Brain microvascular endothelial cell (primary cell): ENCODE results near the gene BRSK2.

ENCODE experiments used
- DNase-seq: peaks from one replicate; pipeline ENCODE4 v3.0.0-alpha.2; 2020
- H3K27ac ChIP-seq: fragments of 250-450 bp; sonication (Bioruptor Pico); 2 replicates; pipeline ENCODE4 v1.5.1; 2020; ENCODE audit warnings: mild to moderate bottlenecking, moderate library complexity
- H3K27me3 ChIP-seq: fragments of 250-450 bp; sonication (Bioruptor Pico); replicated peaks from 2 replicates; pipeline ENCODE4 v1.5.1; 2020; ENCODE audit warnings: mild to moderate bottlenecking
- H3K36me3 ChIP-seq: fragments of 250-450 bp; sonication (Bioruptor Pico); replicated peaks from 2 replicates; pipeline ENCODE4 v1.5.1; 2020; ENCODE audit warnings: mild to moderate bottlenecking
- H3K4me3 ChIP-seq: 2 replicates; pipeline ENCODE4 v1.5.1; 2011; ENCODE audit warnings: low read depth, mild to moderate bottlenecking, control low read depth, low read length, moderate library complexity
- in situ Hi-C: cut with HindIII; loops from 2 replicates; pipeline ENCODE4 v1.10.0; 2017; ENCODE audit warnings: low sequenced_read_pairs, low pct_ligation_motif_present
- TF ChIP-seq, protein P1 (sequence below): IDR thresholded peaks from 2 replicates; pipeline ENCODE4 v1.5.1; 2011; ENCODE audit warnings: low read depth, mild to moderate bottlenecking, moderate library complexity, low read length, control low read depth, inconsistent platforms; ENCODE audit errors: missing control alignments

The BRSK2 gene

DNA sequence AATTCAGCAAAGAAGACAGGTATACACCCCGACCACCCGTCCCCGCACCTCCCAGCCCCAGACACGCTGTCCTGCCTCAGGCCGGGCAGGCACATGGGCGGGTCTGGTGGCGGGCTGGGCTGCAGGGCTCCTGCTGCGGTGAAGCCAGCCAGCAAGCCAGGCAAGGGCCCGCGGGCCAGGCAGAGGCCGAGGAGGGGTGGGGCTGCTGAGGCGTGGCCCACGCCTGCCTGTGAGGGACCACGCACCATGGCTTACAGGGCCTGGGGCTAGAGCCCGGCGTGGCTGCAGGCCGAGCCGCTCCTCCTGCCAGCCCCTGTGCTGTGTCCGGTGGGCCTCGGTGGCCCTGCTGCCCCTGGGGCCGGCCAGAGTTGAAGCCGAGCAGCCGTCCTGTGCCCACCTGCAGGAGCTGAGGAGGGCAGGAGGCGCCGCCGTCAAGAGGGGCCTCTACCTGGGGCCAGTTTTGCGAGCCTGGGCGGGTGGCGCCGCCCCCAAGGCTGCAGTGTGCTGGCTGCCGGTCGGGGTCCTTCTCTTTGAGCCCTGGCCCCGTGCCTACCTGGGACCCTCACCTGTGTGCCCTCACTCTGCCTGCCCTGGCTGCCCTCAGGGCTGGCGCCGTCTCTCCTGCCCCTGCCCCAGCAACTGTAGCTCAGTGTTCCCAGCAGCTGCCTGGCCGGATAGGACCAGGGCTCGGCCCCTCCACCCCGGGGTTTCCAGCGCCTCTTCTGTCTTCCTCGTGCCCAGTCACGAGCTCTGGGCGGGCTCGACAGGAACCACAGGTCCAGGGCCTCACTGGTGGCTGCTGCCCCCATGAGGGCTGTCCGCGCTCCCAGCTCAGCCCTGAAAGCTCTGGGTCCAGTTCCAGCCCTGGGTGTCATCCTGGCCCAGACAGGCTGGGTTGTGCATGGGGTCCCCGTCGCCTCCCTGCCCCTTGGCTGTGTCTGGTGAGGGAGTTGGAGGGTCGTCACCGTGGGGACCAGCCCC, 58.4 kb downstream of the BRSK2 start:
- TF ChIP-seq, protein P1, sequence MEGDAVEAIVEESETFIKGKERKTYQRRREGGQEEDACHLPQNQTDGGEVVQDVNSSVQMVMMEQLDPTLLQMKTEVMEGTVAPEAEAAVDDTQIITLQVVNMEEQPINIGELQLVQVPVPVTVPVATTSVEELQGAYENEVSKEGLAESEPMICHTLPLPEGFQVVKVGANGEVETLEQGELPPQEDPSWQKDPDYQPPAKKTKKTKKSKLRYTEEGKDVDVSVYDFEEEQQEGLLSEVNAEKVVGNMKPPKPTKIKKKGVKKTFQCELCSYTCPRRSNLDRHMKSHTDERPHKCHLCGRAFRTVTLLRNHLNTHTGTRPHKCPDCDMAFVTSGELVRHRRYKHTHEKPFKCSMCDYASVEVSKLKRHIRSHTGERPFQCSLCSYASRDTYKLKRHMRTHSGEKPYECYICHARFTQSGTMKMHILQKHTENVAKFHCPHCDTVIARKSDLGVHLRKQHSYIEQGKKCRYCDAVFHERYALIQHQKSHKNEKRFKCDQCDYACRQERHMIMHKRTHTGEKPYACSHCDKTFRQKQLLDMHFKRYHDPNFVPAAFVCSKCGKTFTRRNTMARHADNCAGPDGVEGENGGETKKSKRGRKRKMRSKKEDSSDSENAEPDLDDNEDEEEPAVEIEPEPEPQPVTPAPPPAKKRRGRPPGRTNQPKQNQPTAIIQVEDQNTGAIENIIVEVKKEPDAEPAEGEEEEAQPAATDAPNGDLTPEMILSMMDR, result no peak
- DNase-seq, result no peak

DNA sequence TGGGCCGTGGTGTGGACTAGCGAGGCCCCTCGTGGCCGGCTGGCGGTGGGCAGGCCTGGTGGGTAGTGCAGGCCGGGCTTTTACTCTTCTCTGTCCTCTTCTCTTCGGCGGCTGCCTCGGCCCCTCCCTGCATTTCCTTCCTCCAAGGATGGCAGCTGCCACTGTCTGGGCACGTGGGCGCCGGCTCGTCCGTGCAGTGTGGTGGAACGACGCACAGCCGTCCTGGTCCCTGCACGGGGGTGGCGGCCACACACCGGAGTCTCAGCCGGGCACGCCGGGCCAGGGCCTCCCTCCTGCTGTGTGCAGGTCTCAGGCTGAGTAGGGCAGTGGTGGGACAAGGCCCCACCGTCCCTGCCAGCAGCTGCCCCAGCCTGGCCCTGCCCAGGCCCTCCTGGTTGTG, 59.1 kb downstream of the BRSK2 start:
- H3K27me3 ChIP-seq, result no peaks in the 10 kb centered on the region
- TF ChIP-seq, protein P1, result no peak
- H3K36me3 ChIP-seq, result no peaks in the 10 kb centered on the region
- H3K27ac ChIP-seq, result no peak overlapping the region
- no peak overlapping the region for H3K4me3 ChIP-seq
- in situ Hi-C loops, result no loop called here
- DNase-seq, result no peak

More for the DNA sequence above, 58.4 kb downstream of the BRSK2 start:
- in situ Hi-C loops, result no loop called here
- Histone ChIP-seq H3K27me3 (no peaks in the 10 kb centered on the region), H3K4me3 (no peak overlapping the region), H3K36me3 (no peaks in the 10 kb centered on the region), H3K27ac (no peak overlapping the region)

DNA sequence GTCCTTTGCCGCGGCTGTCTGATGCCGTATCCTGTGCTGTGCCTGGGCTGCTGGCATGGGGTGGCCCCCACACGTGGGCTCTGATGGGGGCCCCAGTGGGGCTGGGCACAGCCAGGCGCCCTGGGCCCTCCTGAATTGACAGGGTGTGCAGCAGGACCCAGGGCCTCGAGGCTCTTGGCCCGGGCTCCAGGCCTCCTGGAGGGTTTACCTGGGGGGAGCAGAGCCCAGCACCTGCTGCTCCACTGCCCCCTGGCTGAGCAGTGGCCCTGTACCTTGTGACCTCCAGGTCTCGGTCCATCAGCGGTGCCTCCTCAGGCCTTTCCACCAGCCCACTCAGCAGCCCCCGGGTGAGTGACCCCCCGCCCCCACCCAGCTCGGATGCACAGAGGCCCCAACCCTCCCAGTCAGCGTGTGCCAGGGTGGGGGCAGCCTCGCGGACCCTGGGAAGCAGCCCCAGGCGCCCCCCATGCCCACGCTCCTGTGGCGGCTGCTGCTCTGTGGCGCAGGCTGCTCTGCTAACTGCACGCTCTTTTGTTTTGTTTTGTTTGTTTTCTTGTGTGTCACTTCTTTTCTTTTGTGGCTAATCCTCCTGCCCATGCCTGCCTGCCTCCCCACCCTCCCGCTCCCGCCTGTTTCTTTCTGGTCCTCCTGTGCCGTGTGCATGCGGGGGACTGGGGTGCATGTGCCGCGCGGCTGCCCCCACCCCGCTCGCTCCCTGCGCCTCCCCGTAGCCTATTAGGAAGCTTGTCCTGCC, 59.9 kb downstream of the BRSK2 start:
- Histone ChIP-seq H3K4me3 (no peak overlapping the region), H3K27me3 (no peaks in the 10 kb centered on the region), H3K27ac (no peak overlapping the region), H3K36me3 (no peaks in the 10 kb centered on the region)
- TF ChIP-seq, protein P1, result no peak
- in situ Hi-C loops, result no loop called here
- no peak for DNase-seq

DNA sequence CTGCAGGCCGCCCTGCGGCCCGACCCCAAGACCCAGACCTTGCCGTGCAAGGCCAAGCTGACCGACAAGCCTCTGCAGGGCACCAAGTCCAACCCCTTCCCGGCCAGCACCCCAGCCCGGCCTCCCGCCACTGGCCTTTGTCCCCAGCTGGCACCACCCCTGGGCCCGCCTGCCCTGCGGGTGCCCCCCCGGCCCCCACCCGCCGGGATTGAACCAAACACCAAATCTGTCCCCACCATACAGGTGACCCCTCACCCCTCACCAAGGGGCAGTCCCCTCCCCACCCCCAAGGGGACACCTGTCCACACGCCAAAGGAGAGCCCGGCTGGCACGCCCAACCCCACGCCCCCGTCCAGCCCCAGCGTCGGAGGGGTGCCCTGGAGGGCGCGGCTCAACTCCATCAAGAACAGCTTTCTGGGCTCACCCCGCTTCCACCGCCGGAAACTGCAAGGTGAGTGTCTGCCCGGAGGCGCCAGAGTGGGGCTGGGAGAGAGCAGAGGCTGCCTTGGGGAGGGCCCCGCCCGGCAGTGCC, 60.7 kb downstream of the BRSK2 start:
- TF ChIP-seq, protein P1, result no peak
- no peaks in the 10 kb centered on the region for H3K36me3 ChIP-seq
- H3K27ac ChIP-seq, result no peak overlapping the region
- H3K4me3 ChIP-seq, result no peak overlapping the region
- no peak for DNase-seq
- in situ Hi-C loops, result no loop called here
- H3K27me3 ChIP-seq, result no peaks in the 10 kb centered on the region

DNA sequence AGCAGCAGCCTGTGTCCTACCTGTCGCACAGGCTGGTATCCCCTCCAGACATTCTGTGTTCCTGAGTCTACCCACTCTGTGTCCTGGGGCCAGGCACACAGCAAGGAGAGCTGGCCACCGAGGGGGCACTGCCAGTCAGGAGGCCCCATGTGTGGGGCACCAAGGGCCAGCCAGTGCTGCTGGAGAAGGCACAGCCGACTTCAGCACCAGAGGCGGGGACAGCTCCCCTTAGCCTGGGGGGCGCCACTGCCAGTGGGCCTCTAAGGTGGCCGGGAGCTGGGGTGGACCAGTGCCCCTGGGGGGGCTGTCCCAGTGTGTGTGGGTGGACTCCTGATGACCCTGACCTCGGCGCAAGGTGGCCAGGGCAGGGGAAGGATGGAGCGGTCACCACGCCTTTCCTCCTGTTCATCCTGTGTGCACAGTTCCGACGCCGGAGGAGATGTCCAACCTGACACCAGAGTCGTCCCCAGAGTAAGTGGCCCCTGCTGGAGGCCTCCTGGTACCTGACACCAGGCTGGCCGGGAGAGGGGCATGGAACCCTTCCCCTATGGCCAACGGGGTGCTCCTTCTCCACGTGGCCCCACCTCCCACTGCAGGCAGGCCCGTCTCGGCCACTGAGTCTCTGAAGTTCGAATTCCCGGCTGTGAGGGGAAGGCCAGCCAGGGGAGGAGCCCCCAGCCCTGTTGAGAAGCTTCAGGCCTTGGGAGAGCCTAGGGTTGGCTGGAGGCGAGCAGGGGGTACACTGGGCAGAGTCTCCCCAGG, 61.4 kb downstream of the BRSK2 start:
- no peak for DNase-seq
- TF ChIP-seq, protein P1, result no peak
- in situ Hi-C loops, result no loop called here
- Histone ChIP-seq H3K4me3 (no peak overlapping the region), H3K36me3 (no peaks in the 10 kb centered on the region), H3K27ac (no peak overlapping the region), H3K27me3 (no peaks in the 10 kb centered on the region)
